IMR-90 (cell line): ENCODE measurements around the gene ABCA7. TPM values are rescaled to one million over a fixed set of nuclear protein-coding genes. Genes with fewer than 3 reads are reported as not detected.

ENCODE experiments used
- ATAC-seq: fragments of 200-7000 bp; cut with Tn5 transposase; 2 replicates; pipeline ENCODE4 v1.9.1; 2020; ENCODE audit warnings: low read depth, mild to moderate bottlenecking, moderate library complexity
- BruUV-seq: library from RNA; stranded (reverse); fragments of 400-500 nt; replicated peaks from 2 replicates; lab custom pipeline; 2021; lab: Mats Ljungman, UMichigan
- CTCF ChIA-PET: fragments of 300-600 bp; formaldehyde crosslinking; extraction: SDS; loops from one replicate; lab custom pipeline; 2021; ENCODE audit warnings: antibody characterized with exemption; lab: Yijun Ruan, JAX
- POLR2A ChIA-PET: fragments of 300-600 bp; sonication (Branson Sonifier 250); formaldehyde crosslinking; loops from one replicate; lab custom pipeline; 2022; ENCODE audit warnings: antibody characterized with exemption; ENCODE audit not compliant: unreplicated experiment; lab: Charles Lee
- DNase-seq: peaks from one replicate; pipeline ENCODE4 v3.0.0; 2013
- H2AFZ ChIP-seq: replicated peaks from 2 replicates; pipeline ENCODE3; 2013; ENCODE audit warnings: low read length, mild to moderate bottlenecking; ENCODE audit not compliant: poor library complexity
- H2AK5ac ChIP-seq: 2 replicates; pipeline ENCODE4 v1.6.1; 2013; ENCODE audit warnings: low read depth, low read length, inconsistent platforms
- H2AK9ac ChIP-seq: replicated peaks from 2 replicates; pipeline ENCODE3; 2013; ENCODE audit warnings: mild to moderate bottlenecking, low read depth, low read length, moderate library complexity; ENCODE audit not compliant: poor library complexity
- H2BK120ac ChIP-seq: 2 replicates; pipeline ENCODE4 v1.6.1; 2013; ENCODE audit warnings: low read depth, low read length, inconsistent platforms
- H2BK15ac ChIP-seq: 3 replicates; pipeline ENCODE4 v1.6.1; 2013; ENCODE audit warnings: low read depth, low read length, inconsistent platforms
- H2BK20ac ChIP-seq: 2 replicates; pipeline ENCODE4 v1.6.1; 2013; ENCODE audit warnings: low read depth, mild to moderate bottlenecking, inconsistent platforms, low read length, moderate library complexity
- H2BK5ac ChIP-seq: 2 replicates; pipeline ENCODE4 v1.6.1; 2013; ENCODE audit warnings: mild to moderate bottlenecking, low read depth, low read length, inconsistent platforms; ENCODE audit not compliant: poor library complexity, severe bottlenecking
- H3K14ac ChIP-seq: replicated peaks from 2 replicates; pipeline ENCODE4 v1.6.1; 2013; ENCODE audit warnings: low read depth, low read length, inconsistent platforms
- H3K18ac ChIP-seq: 2 replicates; pipeline ENCODE4 v1.6.1; 2013; ENCODE audit warnings: low read depth, low read length, control low read depth
- H3K23ac ChIP-seq: 2 replicates; pipeline ENCODE4 v1.6.1; 2013; ENCODE audit warnings: low read depth, low read length, inconsistent platforms
- H3K27ac ChIP-seq: 2 replicates; pipeline ENCODE4 v1.5.1; 2013; ENCODE audit warnings: mild to moderate bottlenecking, control low read depth, low read length; ENCODE audit not compliant: insufficient read depth
- H3K27me3 ChIP-seq: 2 replicates; pipeline ENCODE4 v1.6.1; 2013; ENCODE audit warnings: low read length; ENCODE audit not compliant: control insufficient read depth, insufficient read depth
- H3K36me3 ChIP-seq: 2 replicates; pipeline ENCODE4 v1.6.1; 2013; ENCODE audit warnings: low read length, mixed read lengths; ENCODE audit not compliant: control insufficient read depth, insufficient read depth
- H3K4ac ChIP-seq: 2 replicates; pipeline ENCODE4 v1.6.1; 2013; ENCODE audit warnings: low read depth, low read length, inconsistent platforms
- H3K4me1 ChIP-seq: 2 replicates; pipeline ENCODE4 v1.6.1; 2013; ENCODE audit warnings: low read length, mixed read lengths; ENCODE audit not compliant: control insufficient read depth, insufficient read depth
- H3K4me2 ChIP-seq: 2 replicates; pipeline ENCODE4 v1.6.1; 2013; ENCODE audit warnings: low read depth, mild to moderate bottlenecking, control low read depth, low read length, moderate library complexity
- H3K4me3 ChIP-seq: 2 replicates; pipeline ENCODE4 v1.5.1; 2013; ENCODE audit warnings: low read depth, mild to moderate bottlenecking, control low read depth, low read length, moderate library complexity; ENCODE audit not compliant: insufficient read depth
- H3K56ac ChIP-seq: 2 replicates; pipeline ENCODE4 v1.6.1; 2013; ENCODE audit warnings: low read length, inconsistent platforms; ENCODE audit not compliant: insufficient read depth; ENCODE audit errors: extremely low read depth
- H3K79me1 ChIP-seq, 2 experiments: 2 replicates each; pipeline ENCODE4 v1.6.1; 2013; ENCODE audit warnings: low read length in 2 of 2, inconsistent platforms in 1 of 2, low read depth in 1 of 2
- H3K9ac ChIP-seq: 2 replicates; pipeline ENCODE4 v1.6.1; 2013; ENCODE audit warnings: low read depth, low read length, control low read depth
- H3K9me1 ChIP-seq: 2 replicates; pipeline ENCODE4 v1.6.1; 2013; ENCODE audit warnings: low read length, inconsistent platforms; ENCODE audit not compliant: insufficient read depth
- H3K9me3 ChIP-seq: 2 replicates; pipeline ENCODE4 v1.6.1; 2013; ENCODE audit warnings: low read length; ENCODE audit not compliant: control insufficient read depth, insufficient read depth
- H4K20me1 ChIP-seq: 2 replicates; pipeline ENCODE4 v1.6.1; 2013; ENCODE audit warnings: low read length, inconsistent platforms; ENCODE audit not compliant: insufficient read depth
- H4K5ac ChIP-seq: 2 replicates; pipeline ENCODE4 v1.6.1; 2013; ENCODE audit warnings: mild to moderate bottlenecking, low read depth, low read length, control low read depth
- H4K8ac ChIP-seq, 2 experiments: 2 replicates each; pipeline ENCODE4 v1.6.1; 2013; ENCODE audit warnings: low read depth in 2 of 2, low read length in 2 of 2, control low read depth in 1 of 2, inconsistent platforms in 1 of 2
- H4K91ac ChIP-seq: 2 replicates; pipeline ENCODE4 v1.6.1; 2013; ENCODE audit warnings: low read depth, low read length, inconsistent platforms; ENCODE audit not compliant: insufficient read depth
- CEBPB ChIP-seq: IDR thresholded peaks from 2 replicates; pipeline ENCODE4 v1.6.1; 2012; ENCODE audit warnings: low read depth, low read length, improper control_type of control experiment
- CHD1 ChIP-seq: IDR thresholded peaks from 2 replicates; pipeline ENCODE4 v1.6.1; 2012; ENCODE audit warnings: low read depth, low read length, improper control_type of control experiment
- FOS ChIP-seq: fragments of 150-350 bp; IDR thresholded peaks from 2 replicates; pipeline ENCODE4 v1.6.1; 2016; ENCODE audit warnings: low read depth, low read length
- NFE2L2 ChIP-seq: fragments of 150-350 bp; IDR thresholded peaks from 2 replicates; pipeline ENCODE4 v1.6.1; 2016; ENCODE audit warnings: low read depth, mild to moderate bottlenecking, low read length
- POLR2A ChIP-seq: IDR thresholded peaks from 2 replicates; pipeline ENCODE4 v1.6.1; 2012; ENCODE audit warnings: mild to moderate bottlenecking, low read depth, low read length
- RAD21 ChIP-seq: IDR thresholded peaks from 2 replicates; pipeline ENCODE4 v1.6.1; 2012; ENCODE audit warnings: low read length, improper control_type of control experiment
- RCOR1 ChIP-seq: IDR thresholded peaks from 2 replicates; pipeline ENCODE4 v1.6.1; 2012; ENCODE audit warnings: mild to moderate bottlenecking, low read length, improper control_type of control experiment; ENCODE audit not compliant: insufficient replicate concordance
- USF2 ChIP-seq: fragments of 150-350 bp; IDR thresholded peaks from 2 replicates; pipeline ENCODE4 v1.6.1; 2017; ENCODE audit warnings: mild to moderate bottlenecking, antibody characterized with exemption, low read length, low read depth
- WGBS, 2 experiments: methylation state at CpG; one replicate each; pipeline versions ENCODE4 v1.1.5 to v1.1.7; 2013; ENCODE audit warnings: missing lambda C conversion rate in 2 of 2; ENCODE audit not compliant: insufficient read length in 1 of 2; ENCODE audit errors: extremely low coverage in 2 of 2; 5-methylcytosine and 5-hydroxymethylcytosine counted together
- dilution Hi-C: fragments of 300-500 bp; cut with HindIII; formaldehyde crosslinking; loops from one replicate; pipeline ENCODE4 v1.14.3; 2018; ENCODE audit warnings: low sequenced_read_pairs; ENCODE audit not compliant: unreplicated experiment
- in situ Hi-C: fragments of 300-500 bp; cut with MboI; formaldehyde crosslinking; loops from 3 replicates; pipeline ENCODE4 v1.14.3; 2019; ENCODE audit warnings: low sequenced_read_pairs, inconsistent platforms, mixed read lengths
- intact Hi-C: fragments of 100-400 bp; cut with micrococcal nuclease; formaldehyde crosslinking; loops from 2 replicates; pipeline ENCODE4 v1.10.0; 2022
- polyA plus RNA-seq, 3 experiments: library from polyadenylated mRNA; depleted of rRNA; stranded (reverse); fragments of >200 nt; gene quantifications; 2 replicates each; pipeline ENCODE4 v1.2.3, GENCODE V29; 2012; ENCODE audit warnings: low replicate concordance in 1 of 3
- total RNA-seq: library from RNA; depleted of rRNA; stranded (reverse); fragments of >200 nt; gene quantifications from 2 replicates; pipeline ENCODE4 v1.2.3, GENCODE V29; 2012
- TF ChIP-seq, protein P1 (sequence below): conservative IDR thresholded peaks from 2 replicates; pipeline ENCODE4 v1.5.1; 2012; ENCODE audit warnings: mild to moderate bottlenecking, low read depth, low read length, improper control_type of control experiment

ABCA7 gene
- total and polyA plus RNA-seq, 2 of the 4 experiments (the other 2 are of a cell fraction): 0.36 to 3.3 TPM

DNA sequence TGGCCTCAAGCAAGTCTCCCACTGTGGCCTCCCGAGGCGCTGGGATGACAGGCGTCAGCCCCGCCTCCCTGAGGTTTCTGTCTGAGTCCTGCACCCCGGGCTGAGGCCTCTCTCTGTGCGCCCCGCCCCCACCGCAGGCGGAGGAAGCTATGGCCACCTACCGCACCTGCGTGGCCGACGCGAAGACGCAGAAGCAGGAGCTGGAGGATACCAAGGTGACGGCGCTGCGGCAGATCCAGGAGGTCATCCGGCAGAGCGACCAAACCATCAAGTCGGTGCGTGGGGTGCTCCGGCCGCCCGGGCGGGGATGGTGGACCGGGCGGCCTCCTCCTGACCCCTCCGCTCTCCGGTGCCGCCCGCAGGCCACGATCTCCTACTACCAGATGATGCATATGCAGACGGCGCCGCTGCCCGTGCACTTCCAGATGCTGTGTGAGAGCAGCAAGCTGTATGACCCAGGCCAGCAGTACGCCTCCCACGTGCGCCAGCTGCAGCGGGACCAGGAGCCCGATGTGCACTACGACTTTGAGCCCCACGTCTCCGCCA lies 39.7 kb downstream of the ABCA7 start:
- POLR2A ChIA-PET: no interaction called here
- WGBS, 2 experiments: 87% methylated on average over 39 of the region's 45 CpGs; no CpG with 5 or more reads in 1 of the 2 experiments
- no peak overlapping the region for H3K56ac ChIP-seq
- dilution Hi-C loops: no loop called here
- H3K27me3 ChIP-seq: no peaks in the 10 kb centered on the region
- no peak overlapping the region for H2AFZ ChIP-seq
- TF ChIP-seq CEBPB: no peak
- TF ChIP-seq NFE2L2: no peak
- no peak for TF ChIP-seq RCOR1
- TF ChIP-seq RAD21: no peak
- TF ChIP-seq, protein P1, sequence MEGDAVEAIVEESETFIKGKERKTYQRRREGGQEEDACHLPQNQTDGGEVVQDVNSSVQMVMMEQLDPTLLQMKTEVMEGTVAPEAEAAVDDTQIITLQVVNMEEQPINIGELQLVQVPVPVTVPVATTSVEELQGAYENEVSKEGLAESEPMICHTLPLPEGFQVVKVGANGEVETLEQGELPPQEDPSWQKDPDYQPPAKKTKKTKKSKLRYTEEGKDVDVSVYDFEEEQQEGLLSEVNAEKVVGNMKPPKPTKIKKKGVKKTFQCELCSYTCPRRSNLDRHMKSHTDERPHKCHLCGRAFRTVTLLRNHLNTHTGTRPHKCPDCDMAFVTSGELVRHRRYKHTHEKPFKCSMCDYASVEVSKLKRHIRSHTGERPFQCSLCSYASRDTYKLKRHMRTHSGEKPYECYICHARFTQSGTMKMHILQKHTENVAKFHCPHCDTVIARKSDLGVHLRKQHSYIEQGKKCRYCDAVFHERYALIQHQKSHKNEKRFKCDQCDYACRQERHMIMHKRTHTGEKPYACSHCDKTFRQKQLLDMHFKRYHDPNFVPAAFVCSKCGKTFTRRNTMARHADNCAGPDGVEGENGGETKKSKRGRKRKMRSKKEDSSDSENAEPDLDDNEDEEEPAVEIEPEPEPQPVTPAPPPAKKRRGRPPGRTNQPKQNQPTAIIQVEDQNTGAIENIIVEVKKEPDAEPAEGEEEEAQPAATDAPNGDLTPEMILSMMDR: no peak
- no peak for TF ChIP-seq POLR2A
- no peak for TF ChIP-seq CHD1
- no peak for TF ChIP-seq USF2
- no peak for TF ChIP-seq FOS
- no peak overlapping the region for H3K4ac ChIP-seq
- H3K18ac ChIP-seq: no peak overlapping the region
- DNase-seq (no peak), ATAC-seq (no peak)
- H4K8ac ChIP-seq: no peak overlapping the region
- no peak overlapping the region for H3K23ac ChIP-seq
- no peaks in the 10 kb centered on the region for H3K36me3 ChIP-seq
- no peak overlapping the region for H2BK15ac ChIP-seq
- no peak overlapping the region for H2BK5ac ChIP-seq
- H3K4me3 ChIP-seq: no peak overlapping the region
- no peak overlapping the region for H3K4me2 ChIP-seq
- intact Hi-C loops: no loop called here
- H3K27ac ChIP-seq: no peak overlapping the region
- H3K14ac ChIP-seq: no peak overlapping the region
- in situ Hi-C loops: no loop called here
- H2BK20ac ChIP-seq: no peak overlapping the region
- CTCF ChIA-PET: interaction anchor here (0.6 to 0.7 kb wide), 2 partner anchors 9 to 32 kb away, joined by 3 to 4 read pairs; no protein-coding TSS in a partner anchor
- H4K20me1 ChIP-seq: no peaks in the 10 kb centered on the region
- no peak overlapping the region for H4K5ac ChIP-seq
- no peak overlapping the region for H2BK120ac ChIP-seq
- no peak overlapping the region for H3K9ac ChIP-seq
- BruUV-seq: no TSS peak
- no peak overlapping the region for H2AK5ac ChIP-seq
- H2AK9ac ChIP-seq: no peak overlapping the region
- no peak overlapping the region for H4K91ac ChIP-seq
- H3K9me1 ChIP-seq: no peaks in the 10 kb centered on the region
- no peaks in the 10 kb centered on the region for H3K4me1 ChIP-seq
- peaks cover 2% of the 10 kb centered on the region; the same call in 1 of the 2 replicates for H3K9me3 ChIP-seq
- no peaks in the 10 kb centered on the region for H3K79me1 ChIP-seq
